H1 (cell line): ENCODE data around the gene NKIRAS2. TPM values are rescaled to one million over a fixed set of nuclear protein-coding genes. Genes with fewer than 3 reads are reported as not detected.

Experiments
- CTCF ChIA-PET: fragments of 300-600 bp; sonication (Branson Sonifier 250); formaldehyde crosslinking; loops from one replicate; lab custom pipeline; 2021; ENCODE audit not compliant: partially characterized antibody; lab: Charles Lee
- POLR2A ChIA-PET: fragments of 300-600 bp; sonication (Branson Sonifier 250); formaldehyde crosslinking; loops from one replicate; lab custom pipeline; 2021; ENCODE audit warnings: inconsistent platforms; ENCODE audit not compliant: partially characterized antibody; lab: Charles Lee
- DNase-seq, 2 experiments: peaks; one replicate each; pipeline versions ENCODE4 v3.0.0 to v3.0.0-alpha.2; 2010 to 2022; ENCODE audit warnings: low spot score in 2 of 2, low read depth in 1 of 2, mixed read lengths in 1 of 2
- FAIRE-seq: peaks from 2 replicates; lab custom pipeline; 2011; peaks lifted over from hg19 to GRCh38; lab: Jason Lieb, UNC
- H2AFZ ChIP-seq: 2 replicates; pipeline ENCODE4 v1.8.1; 2012; ENCODE audit warnings: low read length, inconsistent platforms
- H2AK5ac ChIP-seq: 2 replicates; pipeline ENCODE4 v1.6.1; 2013; ENCODE audit warnings: low read depth, low read length
- H2BK120ac ChIP-seq: replicated peaks from 2 replicates; pipeline ENCODE3; 2013; ENCODE audit warnings: low read depth, low read length, inconsistent platforms
- H2BK12ac ChIP-seq: 2 replicates; pipeline ENCODE4 v1.6.1; 2013; ENCODE audit warnings: low read depth, low read length
- H2BK15ac ChIP-seq: 2 replicates; pipeline ENCODE4 v1.6.1; 2013; ENCODE audit warnings: low read length
- H2BK20ac ChIP-seq: 2 replicates; pipeline ENCODE4 v1.6.1; 2013; ENCODE audit warnings: low read length
- H2BK5ac ChIP-seq: 2 replicates; pipeline ENCODE4 v1.6.1; 2013; ENCODE audit warnings: low read depth, low read length
- H3K14ac ChIP-seq: 2 replicates; pipeline ENCODE4 v1.6.1; 2013; ENCODE audit warnings: inconsistent platforms; ENCODE audit not compliant: insufficient read length
- H3K18ac ChIP-seq: 2 replicates; pipeline ENCODE4 v1.6.1; 2013; ENCODE audit warnings: low read length; ENCODE audit errors: extremely low read depth
- H3K23ac ChIP-seq: 2 replicates; pipeline ENCODE4 v1.6.1; 2013; ENCODE audit warnings: inconsistent platforms; ENCODE audit not compliant: insufficient read length
- H3K23me2 ChIP-seq: 2 replicates; pipeline ENCODE4 v1.6.1; 2013; ENCODE audit warnings: low read depth, low read length
- H3K27ac ChIP-seq: 2 replicates; pipeline ENCODE4 v1.6.1; 2011; ENCODE audit warnings: low read depth, low read length, inconsistent platforms
- H3K27me3 ChIP-seq, 4 experiments: replicated peaks in 1 of 4; 1 replicate in 1 of 4; 2 replicates in 3 of 4; pipeline versions ENCODE4 v1.6.1 to v1.8.1; 2011 to 2013; ENCODE audit warnings: low read length in 3 of 4, mild to moderate bottlenecking in 3 of 4, inconsistent platforms in 2 of 4, mixed read lengths in 2 of 4, moderate library complexity in 1 of 4; ENCODE audit not compliant: control insufficient read depth in 3 of 4, insufficient read depth in 3 of 4; ENCODE audit errors: extremely low read depth in 1 of 4
- H3K36me3 ChIP-seq, 4 experiments: 2 replicates each; pipeline versions ENCODE4 v1.6.1 to v1.8.1; 2011 to 2013; ENCODE audit warnings: mild to moderate bottlenecking in 4 of 4, low read length in 3 of 4, moderate library complexity in 2 of 4, control low read depth in 1 of 4, inconsistent platforms in 1 of 4; ENCODE audit not compliant: insufficient read depth in 4 of 4, control insufficient read depth in 2 of 4
- H3K4ac ChIP-seq: replicated peaks from 2 replicates; pipeline ENCODE3; 2013; ENCODE audit warnings: low read length, low read depth, mixed read lengths, inconsistent platforms; ENCODE audit not compliant: insufficient read length
- H3K4me1 ChIP-seq, 4 experiments: replicated peaks in 1 of 4; 1 replicate in 1 of 4; 2 replicates in 3 of 4; pipeline versions ENCODE4 v1.6.1 to v1.8.1; 2011 to 2013; ENCODE audit warnings: low read length in 3 of 4, inconsistent platforms in 2 of 4, mixed read lengths in 1 of 4; ENCODE audit not compliant: insufficient read depth in 4 of 4, control insufficient read depth in 3 of 4
- H3K4me2 ChIP-seq, 2 experiments: 2 replicates each; pipeline versions ENCODE4 v1.6.1 to v1.8.1; 2011 to 2013; ENCODE audit warnings: low read depth in 2 of 2, low read length in 2 of 2, control low read depth in 1 of 2, inconsistent platforms in 1 of 2, mild to moderate bottlenecking in 1 of 2; ENCODE audit not compliant: insufficient read depth in 1 of 2
- H3K4me3 ChIP-seq, 4 experiments: fragments of 200-600, 300-600 bp in 1 of 4; sonication (generic), shearing (Covaris generic), sonication (Bioruptor Twin) in 1 of 4; 2 replicates each; pipeline versions ENCODE4 v1.5.1 to v1.8.1; 2011 to 2016; ENCODE audit warnings: low read length in 4 of 4, low read depth in 3 of 4, control low read depth in 2 of 4, inconsistent platforms in 2 of 4, mild to moderate bottlenecking in 2 of 4, mixed read lengths in 1 of 4, moderate library complexity in 1 of 4; ENCODE audit not compliant: insufficient read depth in 2 of 4; ENCODE audit errors: extremely low read depth in 1 of 4
- H3K56ac ChIP-seq: replicated peaks from 2 replicates; pipeline ENCODE3; 2013; ENCODE audit warnings: low read depth, mild to moderate bottlenecking, mixed read lengths, low read length, inconsistent platforms; ENCODE audit not compliant: insufficient read length
- H3K79me1 ChIP-seq: 2 replicates; pipeline ENCODE4 v1.6.1; 2013; ENCODE audit warnings: low read depth, low read length, control low read depth
- H3K79me2 ChIP-seq, 2 experiments: 2 replicates each; pipeline versions ENCODE4 v1.6.1 to v1.8.1; 2012 to 2013; ENCODE audit warnings: low read length in 2 of 2, mild to moderate bottlenecking in 2 of 2, inconsistent platforms in 1 of 2; ENCODE audit not compliant: insufficient read depth in 2 of 2, control insufficient read depth in 1 of 2
- H3K9ac ChIP-seq, 4 experiments: replicated peaks in 1 of 4; 1 replicate in 1 of 4; 2 replicates in 3 of 4; pipeline versions ENCODE4 v1.6.1 to v1.8.1; 2011 to 2013; ENCODE audit warnings: low read depth in 3 of 4, low read length in 3 of 4, control low read depth in 2 of 4, mild to moderate bottlenecking in 2 of 4, moderate library complexity in 2 of 4, inconsistent platforms in 1 of 4; ENCODE audit errors: extremely low read depth in 1 of 4
- H3K9me3 ChIP-seq, 2 experiments: 2 replicates each; pipeline versions ENCODE4 v1.6.1 to v1.8.1; 2012 to 2013; ENCODE audit warnings: mild to moderate bottlenecking in 2 of 2, moderate library complexity in 2 of 2, control low read depth in 1 of 2, inconsistent platforms in 1 of 2, low read depth in 1 of 2, low read length in 1 of 2, mixed read lengths in 1 of 2; ENCODE audit not compliant: insufficient read depth in 2 of 2
- H4K20me1 ChIP-seq, 2 experiments: replicated peaks in 1 of 2; 2 replicates each; pipeline versions ENCODE3 to v1.8.1; 2011 to 2013; ENCODE audit warnings: inconsistent platforms in 2 of 2, low read length in 2 of 2, mild to moderate bottlenecking in 1 of 2; ENCODE audit not compliant: insufficient read depth in 2 of 2, control insufficient read depth in 1 of 2
- H4K5ac ChIP-seq: 2 replicates; pipeline ENCODE4 v1.6.1; 2013; ENCODE audit warnings: low read length, low read depth, mixed read lengths, inconsistent platforms; ENCODE audit not compliant: insufficient read length
- H4K8ac ChIP-seq: 2 replicates; pipeline ENCODE4 v1.8.0; 2013; ENCODE audit warnings: mild to moderate bottlenecking, moderate library complexity, low read length, inconsistent platforms; ENCODE audit not compliant: insufficient read depth; ENCODE audit errors: extremely low read depth
- H4K91ac ChIP-seq: replicated peaks from 2 replicates; pipeline ENCODE3; 2013; ENCODE audit warnings: low read length, mixed read lengths, inconsistent platforms; ENCODE audit not compliant: insufficient read length
- CREB1 ChIP-seq: IDR thresholded peaks from 2 replicates; pipeline ENCODE4 v1.6.1; 2012; ENCODE audit warnings: inconsistent platforms
- MAFK ChIP-seq: IDR thresholded peaks from 2 replicates; pipeline ENCODE4 v1.6.1; 2012; ENCODE audit warnings: low read depth, mild to moderate bottlenecking, improper control_type of control experiment, low read length
- POU5F1 ChIP-seq: IDR thresholded peaks from 2 replicates; pipeline ENCODE4 v1.6.1; 2011; ENCODE audit warnings: low read depth, mild to moderate bottlenecking, low read length, moderate library complexity
- SUZ12 ChIP-seq: fragments of 200-600 bp; sonication (generic); IDR thresholded peaks from 2 replicates; pipeline ENCODE4 v1.6.1; 2012; ENCODE audit warnings: mild to moderate bottlenecking, inconsistent platforms, low read length, moderate library complexity, mixed read lengths
- TAF7 ChIP-seq: optimal IDR thresholded peaks from 2 replicates; pipeline ENCODE3; 2011; ENCODE audit warnings: low read depth, mild to moderate bottlenecking, inconsistent platforms, low read length, moderate library complexity, borderline replicate concordance
- TCF12 ChIP-seq: IDR thresholded peaks from 2 replicates; pipeline ENCODE4 v1.6.1; 2011; ENCODE audit warnings: low read depth, mild to moderate bottlenecking, low read length
- WGBS, 2 experiments: shearing (Covaris generic) in 1 of 2; methylation state at CpG; one replicate each; pipeline versions ENCODE4 v1.1.6 to v1.1.7; 2013 to 2015; ENCODE audit warnings: low lambda C conversion rate in 2 of 2, mixed read lengths in 2 of 2, inconsistent platforms in 1 of 2, low coverage in 1 of 2, missing lambda C conversion rate in 1 of 2; ENCODE audit not compliant: insufficient replicate concordance in 2 of 2, insufficient coverage in 1 of 2, insufficient read length in 1 of 2; ENCODE audit errors: extremely low coverage in 1 of 2, missing lambda C conversion rate in 1 of 2; 5-methylcytosine and 5-hydroxymethylcytosine counted together
- polyA plus RNA-seq, 7 experiments: library from polyadenylated mRNA; depleted of rRNA in 3 of 7; stranded (reverse) in 5 of 7; unstranded in 2 of 7; fragments of >200 nt in 5 of 7; fragments of 200-250 nt in 2 of 7; gene quantifications; 1 replicate in 5 of 7; 2 replicates in 1 of 7; 4 replicates in 1 of 7; pipeline versions ENCODE4 v1.2.1 to v1.2.3, GENCODE V29; 2011 to 2013; ENCODE audit warnings: missing spikeins in 2 of 7, mixed read lengths in 2 of 7
- total RNA-seq: library from RNA; stranded (reverse); fragmentation: NEBNext Ultra II Directional; extraction: Animal tissue kit (Norgen Biotek cat#: 25700); gene quantifications from 2 replicates; pipeline ENCODE4 v1.2.1, GENCODE V29; 2021

The NKIRAS2 gene
- total and polyA plus RNA-seq, 2 of the 8 experiments (the other 6 are each of a cell fraction or from before 2014, with no cell fraction given), result 34.5 to 51.1 TPM

DNA sequence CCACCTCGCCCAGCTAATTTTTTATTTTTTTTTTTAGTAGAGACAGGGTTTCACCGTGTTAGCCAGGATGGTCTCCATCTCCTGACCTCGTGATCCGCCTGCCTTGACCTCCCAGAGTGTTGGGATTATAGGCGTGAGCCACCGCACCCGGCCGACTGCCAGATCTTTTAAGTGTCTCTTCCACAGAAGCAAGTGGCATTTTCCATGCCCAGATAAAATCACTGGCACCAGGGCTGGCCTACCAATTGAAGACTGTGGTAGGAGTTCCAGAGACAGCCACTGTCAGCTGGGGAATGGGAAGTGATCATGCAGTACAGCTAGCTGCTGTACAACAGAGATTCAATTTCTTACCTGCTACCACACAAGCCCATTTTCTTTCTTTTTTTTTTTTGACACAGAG lies 35.4 kb upstream of the NKIRAS2 start:
- Histone ChIP-seq H3K4me2 (no peak overlapping the region), H2AFZ (no peak overlapping the region), H3K18ac (no peak overlapping the region), H4K8ac (no peak overlapping the region), H2BK20ac (no peak overlapping the region), H2AK5ac (no peak overlapping the region), H2BK5ac (no peak overlapping the region), H3K79me1 (no peaks in the 10 kb centered on the region), H4K5ac (no peak overlapping the region), H3K36me3 (peaks cover 45 to 91% (median 74%) of the 10 kb centered on the region in 4 experiments), H3K56ac (no peak overlapping the region), H3K4me1 (no peaks in the 10 kb centered on the region), H3K27me3 (no peaks in the 10 kb centered on the region; a peak in 1 of 7 replicates), H3K23me2 (no peaks in the 10 kb centered on the region), H3K27ac (no peak overlapping the region), H3K9ac (no peak overlapping the region), H3K4ac (no peak overlapping the region), H2BK15ac (no peak overlapping the region), H2BK120ac (no peak overlapping the region), H3K9me3 (no peaks in the 10 kb centered on the region), H3K4me3 (no peak overlapping the region), H4K91ac (no peak overlapping the region), H4K20me1 (peaks cover 3 to 7% of the 10 kb centered on the region in 2 experiments), H2BK12ac (no peak overlapping the region), H3K79me2 (no peaks in the 10 kb centered on the region), H3K23ac (no peak overlapping the region), H3K14ac (no peak overlapping the region)
- WGBS, 2 experiments, result 99% methylated on average over 8 of the region's 8 CpGs; no CpG with 5 or more reads in 1 of the 2 experiments
- ChIA-PET POLR2A (interaction anchor here (0.6 to 1.5 kb wide), 3 partner anchors 11 to 20 kb away, joined by 3 to 5 read pairs (median 5); no protein-coding TSS in a partner anchor), CTCF (interaction anchor here (0.6 to 1.8 kb wide), 10 partner anchors 9 to 527 kb away, joined by 3 to 6 read pairs (median 3); no protein-coding TSS in a partner anchor)
- FAIRE-seq (no peak), DNase-seq (no peak)
- TF ChIP-seq SUZ12, result no peak
- TF ChIP-seq TAF7, result no peak
- TF ChIP-seq TCF12, result no peak
- no peak for TF ChIP-seq CREB1
- no peak for TF ChIP-seq MAFK
- TF ChIP-seq POU5F1, result no peak
